ENCODE measurements around the gene UGT1A3.

Gene UGT1A3

GRCh38 chr2:233798335-233799086 lies 69.7 kb downstream of the UGT1A3 start:
- Histone ChIP-seq H3K27ac (ENCODE audit: low read depth, low read length) (no peak overlapping the region), H3K27me3 (ENCODE audit: insufficient read depth, low read length) (no peaks in the 10 kb centered on the region), H3K4me3 (ENCODE audit: low read length) (no peak overlapping the region), H3K4me1 (ENCODE audit: insufficient read depth, low read length) (no peaks in the 10 kb centered on the region), H3K36me3 (ENCODE audit: insufficient read depth, low read length) (no peaks in the 10 kb centered on the region), H3K9me3 (ENCODE audit: insufficient read depth, low read depth, low read length) (no peaks in the 10 kb centered on the region), H3K9ac (ENCODE audit: low read depth, low read length) (no peak overlapping the region)
- WGBS = 90% methylated on average over 14 of the region's 14 CpGs

- H3K36me3 ChIP-seq (ENCODE audit: insufficient read depth, low read length) = no peaks in the 10 kb centered on the region
- no peak overlapping the region for H3K9ac ChIP-seq (ENCODE audit: low read depth, low read length)
- H3K27me3 ChIP-seq (ENCODE audit: insufficient read depth, low read length) = no peaks in the 10 kb centered on the region
- WGBS = 64% methylated on average over 6 of the region's 7 CpGs
- no peaks in the 10 kb centered on the region for H3K4me1 ChIP-seq (ENCODE audit: insufficient read depth, low read length)
- no peaks in the 10 kb centered on the region for H3K9me3 ChIP-seq (ENCODE audit: insufficient read depth, low read depth, low read length)
- no peak overlapping the region for H3K27ac ChIP-seq (ENCODE audit: low read depth, low read length)
- H3K4me3 ChIP-seq (ENCODE audit: low read length) = no peak overlapping the region
Measured at GRCh38 chr2:233799087-233799665, 70.3 kb downstream of the UGT1A3 start.

- WGBS = 75% methylated on average over 5 of the region's 5 CpGs
- Histone ChIP-seq H3K9me3 (ENCODE audit: insufficient read depth, low read depth, low read length) (no peaks in the 10 kb centered on the region), H3K9ac (ENCODE audit: low read depth, low read length) (no peak overlapping the region), H3K4me1 (ENCODE audit: insufficient read depth, low read length) (no peaks in the 10 kb centered on the region), H3K27ac (ENCODE audit: low read depth, low read length) (no peak overlapping the region), H3K27me3 (ENCODE audit: insufficient read depth, low read length) (no peaks in the 10 kb centered on the region), H3K36me3 (ENCODE audit: insufficient read depth, low read length) (no peaks in the 10 kb centered on the region), H3K4me3 (ENCODE audit: low read length) (no peak overlapping the region)
Measured at GRCh38 chr2:233799716-233800115, 70.9 kb downstream of the UGT1A3 start.

GRCh38 chr2:233800208-233800607 lies 71.4 kb downstream of the UGT1A3 start:
- Histone ChIP-seq H3K9ac (ENCODE audit: low read depth, low read length) (no peak overlapping the region), H3K4me3 (ENCODE audit: low read length) (no peak overlapping the region), H3K27me3 (ENCODE audit: insufficient read depth, low read length) (no peaks in the 10 kb centered on the region), H3K9me3 (ENCODE audit: insufficient read depth, low read depth, low read length) (no peaks in the 10 kb centered on the region), H3K4me1 (ENCODE audit: insufficient read depth, low read length) (no peaks in the 10 kb centered on the region), H3K27ac (ENCODE audit: low read depth, low read length) (no peak overlapping the region), H3K36me3 (ENCODE audit: insufficient read depth, low read length) (no peaks in the 10 kb centered on the region)
- WGBS = 96% methylated on average over 7 of the region's 7 CpGs

GRCh38 chr2:233801357-233802131 lies 72.7 kb downstream of the UGT1A3 start:
- H3K36me3 ChIP-seq (ENCODE audit: insufficient read depth, low read length) = no peaks in the 10 kb centered on the region
- H3K4me1 ChIP-seq (ENCODE audit: insufficient read depth, low read length) = no peaks in the 10 kb centered on the region
- no peaks in the 10 kb centered on the region for H3K27me3 ChIP-seq (ENCODE audit: insufficient read depth, low read length)
- no peaks in the 10 kb centered on the region for H3K9me3 ChIP-seq (ENCODE audit: insufficient read depth, low read depth, low read length)
- no peak overlapping the region for H3K27ac ChIP-seq (ENCODE audit: low read depth, low read length)
- WGBS = 90% methylated on average over 6 of the region's 9 CpGs
- H3K9ac ChIP-seq (ENCODE audit: low read depth, low read length) = no peak overlapping the region
- no peak overlapping the region for H3K4me3 ChIP-seq (ENCODE audit: low read length)

- Histone ChIP-seq H3K9ac (ENCODE audit: low read depth, low read length) (no peak overlapping the region), H3K27me3 (ENCODE audit: insufficient read depth, low read length) (no peaks in the 10 kb centered on the region)
- 94% methylated on average over 2 of the region's 3 CpGs for WGBS
Measured at GRCh38 chr2:233802132-233802815, 73.4 kb downstream of the UGT1A3 start.

GRCh38 chr2:233803292-233803911 lies 74.6 kb downstream of the UGT1A3 start:
- Histone ChIP-seq H3K27ac (ENCODE audit: low read depth, low read length) (no peak overlapping the region), H3K9ac (ENCODE audit: low read depth, low read length) (no peak overlapping the region), H3K27me3 (ENCODE audit: insufficient read depth, low read length) (no peaks in the 10 kb centered on the region), H3K4me1 (ENCODE audit: insufficient read depth, low read length) (no peaks in the 10 kb centered on the region), H3K9me3 (ENCODE audit: insufficient read depth, low read depth, low read length) (no peaks in the 10 kb centered on the region), H3K36me3 (ENCODE audit: insufficient read depth, low read length) (no peaks in the 10 kb centered on the region), H3K4me3 (ENCODE audit: low read length) (no peak overlapping the region)
- WGBS = 92% methylated on average over 2 of the region's 2 CpGs

More at GRCh38 chr2:233802132-233802815, 73.4 kb downstream of the UGT1A3 start:
- no peaks in the 10 kb centered on the region for H3K4me1 ChIP-seq (ENCODE audit: insufficient read depth, low read length)
- no peak overlapping the region for H3K27ac ChIP-seq (ENCODE audit: low read depth, low read length)
- no peaks in the 10 kb centered on the region for H3K36me3 ChIP-seq (ENCODE audit: insufficient read depth, low read length)
- H3K9me3 ChIP-seq (ENCODE audit: insufficient read depth, low read depth, low read length) = no peaks in the 10 kb centered on the region
- H3K4me3 ChIP-seq (ENCODE audit: low read length) = no peak overlapping the region

- H3K9me3 ChIP-seq (ENCODE audit: insufficient read depth, low read depth, low read length) = no peaks in the 10 kb centered on the region
- WGBS = 77% methylated on average over 8 of the region's 8 CpGs
Measured at GRCh38 chr2:233803994-233804393, 75.2 kb downstream of the UGT1A3 start.

GRCh38 chr2:233807215-233807865 lies 78.5 kb downstream of the UGT1A3 start:
- no peaks in the 10 kb centered on the region for H3K27me3 ChIP-seq (ENCODE audit: insufficient read depth, low read length)
- H3K4me1 ChIP-seq (ENCODE audit: insufficient read depth, low read length) = no peaks in the 10 kb centered on the region
- H3K4me3 ChIP-seq (ENCODE audit: low read length) = no peak overlapping the region
- no peak overlapping the region for H3K27ac ChIP-seq (ENCODE audit: low read depth, low read length)
- H3K9me3 ChIP-seq (ENCODE audit: insufficient read depth, low read depth, low read length) = no peaks in the 10 kb centered on the region
- no peak overlapping the region for H3K9ac ChIP-seq (ENCODE audit: low read depth, low read length)
- WGBS = 90% methylated on average over 12 of the region's 12 CpGs
- no peaks in the 10 kb centered on the region for H3K36me3 ChIP-seq (ENCODE audit: insufficient read depth, low read length)

More at GRCh38 chr2:233803994-233804393, 75.2 kb downstream of the UGT1A3 start:
- no peaks in the 10 kb centered on the region for H3K4me1 ChIP-seq (ENCODE audit: insufficient read depth, low read length)
- H3K9ac ChIP-seq (ENCODE audit: low read depth, low read length) = no peak overlapping the region
- no peak overlapping the region for H3K27ac ChIP-seq (ENCODE audit: low read depth, low read length)
- no peaks in the 10 kb centered on the region for H3K27me3 ChIP-seq (ENCODE audit: insufficient read depth, low read length)
- H3K4me3 ChIP-seq (ENCODE audit: low read length) = no peak overlapping the region
- no peaks in the 10 kb centered on the region for H3K36me3 ChIP-seq (ENCODE audit: insufficient read depth, low read length)
